Naive B cell (primary cell): Measurements from ENCODE around the gene FCHSD2. TPM values are rescaled to one million over a fixed set of nuclear protein-coding genes. Genes with fewer than 3 reads are reported as not detected.
A peak's percentile ranks its signal among the peaks of the same experiment; 100 is the strongest.

ENCODE experiments used
- ATAC-seq, 2 donors: fragments of 150-1000 bp; cut with Tn5 transposase; 2 replicates each; pipeline ENCODE4 v1.10.0; 2021; ENCODE audit warnings: low read depth in 2 of 2, mild to moderate bottlenecking in 2 of 2, moderate library complexity in 2 of 2
- DNase-seq: peaks from one replicate; pipeline ENCODE4 v3.0.0; 2022
- H3K27ac Mint-ChIP-seq, 6 donors: one replicate each; pipeline ENCODE4 v1.8.0; 2020 to 2022; ENCODE audit warnings: mild to moderate bottlenecking in 6 of 6, mixed read lengths in 6 of 6, moderate library complexity in 5 of 6, inconsistent platforms in 2 of 6
- H3K27me3 Mint-ChIP-seq, 3 donors: one replicate each; pipeline ENCODE4 v1.8.0; 2021 to 2022; ENCODE audit warnings: mixed read lengths in 3 of 3, mild to moderate bottlenecking in 1 of 3
- H3K36me3 Mint-ChIP-seq, 2 donors: one replicate each; pipeline ENCODE4 v1.8.0; 2020 to 2022; ENCODE audit warnings: mixed read lengths in 2 of 2, inconsistent platforms in 1 of 2, mild to moderate bottlenecking in 1 of 2
- H3K4me1 Mint-ChIP-seq, 3 donors: one replicate each; pipeline ENCODE4 v1.8.0; 2020 to 2022; ENCODE audit warnings: mixed read lengths in 3 of 3, inconsistent platforms in 1 of 3, mild to moderate bottlenecking in 1 of 3, moderate library complexity in 1 of 3
- H3K4me3 Mint-ChIP-seq, 8 donors: one replicate each; pipeline ENCODE4 v1.8.0; 2020 to 2022; ENCODE audit warnings: mild to moderate bottlenecking in 8 of 8, mixed read lengths in 8 of 8, moderate library complexity in 8 of 8, inconsistent platforms in 2 of 8
- H3K9me3 Mint-ChIP-seq, 7 donors: one replicate each; pipeline ENCODE4 v1.8.0; 2020 to 2022; ENCODE audit warnings: mixed read lengths in 7 of 7, mild to moderate bottlenecking in 5 of 7, inconsistent platforms in 2 of 7, moderate library complexity in 1 of 7
- polyA plus RNA-seq, 6 donors: library from polyadenylated mRNA; unstranded; fragments of 300-500 nt; fragmentation: Illumina TruSeq; gene quantifications; one replicate each; pipeline ENCODE4 v1.2.3, GENCODE V29; 2021; ENCODE audit warnings: low read depth in 6 of 6

The FCHSD2 gene
- polyA plus RNA-seq, 6 donors from 2014 or later, result 43.0 to 134 (median 104) TPM

- Mint-ChIP-seq H3K27me3 (no peaks in the 10 kb centered on the region), H3K9me3 (no peaks in the 10 kb centered on the region), H3K4me3 (peak overlapping the region in 1 of 8 donors; percentile 47), H3K36me3 (no peaks in the 10 kb centered on the region), H3K4me1 (peaks cover 67 to 85% (median 85%) of the 10 kb centered on the region in 3 donors), H3K27ac (peak overlapping the region in 2 of 6 donors; percentile 48 to 59)
- no peak for DNase-seq
- ATAC-seq, result no peak
Measured at GRCh38 chr11:73167363-73167954, 25.3 kb upstream of the FCHSD2 start.

- peaks cover 69 to 89% (median 82%) of the 10 kb centered on the region in 3 donors for H3K4me1 Mint-ChIP-seq
- H3K4me3 Mint-ChIP-seq, result peak overlapping the region in 1 of 8 donors; percentile 12
- no peaks in the 10 kb centered on the region for H3K36me3 Mint-ChIP-seq
- H3K27me3 Mint-ChIP-seq, result no peaks in the 10 kb centered on the region
- no peaks in the 10 kb centered on the region for H3K9me3 Mint-ChIP-seq
- ATAC-seq (peak; percentile 47 to 58), DNase-seq (no peak)
- H3K27ac Mint-ChIP-seq, result peak overlapping the region in 4 of 6 donors; percentile 29 to 78 (median 37)
Measured at GRCh38 chr11:73164803-73165540, 22.9 kb upstream of the FCHSD2 start.

GRCh38 chr11:73163638-73164174 lies 21.6 kb upstream of the FCHSD2 start:
- ATAC-seq, result no peak
- Mint-ChIP-seq H3K4me3 (peak overlapping the region in 1 of 8 donors; percentile 63), H3K36me3 (no peaks in the 10 kb centered on the region), H3K27ac (peak overlapping the region in 4 of 6 donors; percentile 16 to 82 (median 28)), H3K4me1 (peaks cover 70 to 89% (median 80%) of the 10 kb centered on the region in 3 donors), H3K9me3 (no peaks in the 10 kb centered on the region), H3K27me3 (no peaks in the 10 kb centered on the region)
- DNase-seq, result no peak

- peaks cover 74 to 91% (median 81%) of the 10 kb centered on the region in 3 donors for H3K4me1 Mint-ChIP-seq
- no peak for ATAC-seq
- DNase-seq, result no peak
- H3K27me3 Mint-ChIP-seq, result no peaks in the 10 kb centered on the region
- H3K4me3 Mint-ChIP-seq, result peak overlapping the region in 4 of 8 donors; percentile 26 to 73 (median 54)
- H3K36me3 Mint-ChIP-seq, result no peaks in the 10 kb centered on the region
- no peaks in the 10 kb centered on the region for H3K9me3 Mint-ChIP-seq
- H3K27ac Mint-ChIP-seq, result peak overlapping the region; percentile 74 to 93 (median 86)
Measured at GRCh38 chr11:73162196-73162740, 20.1 kb upstream of the FCHSD2 start.

GRCh38 chr11:73160005-73160760 lies 18.1 kb upstream of the FCHSD2 start:
- H3K9me3 Mint-ChIP-seq, result no peaks in the 10 kb centered on the region
- peak overlapping the region; percentile 93 to 99 (median 97) for H3K27ac Mint-ChIP-seq
- ATAC-seq (no peak), DNase-seq (no peak)
- H3K27me3 Mint-ChIP-seq, result no peaks in the 10 kb centered on the region
- H3K4me3 Mint-ChIP-seq, result peak overlapping the region in 7 of 8 donors; percentile 37 to 88 (median 68)
- H3K36me3 Mint-ChIP-seq, result no peaks in the 10 kb centered on the region
- peaks cover 82 to 100% (median 89%) of the 10 kb centered on the region in 3 donors for H3K4me1 Mint-ChIP-seq

- Mint-ChIP-seq H3K4me3 (peak overlapping the region; percentile 43 to 88 (median 64)), H3K27me3 (no peaks in the 10 kb centered on the region), H3K27ac (peak overlapping the region; percentile 93 to 99 (median 97)), H3K9me3 (no peaks in the 10 kb centered on the region), H3K36me3 (no peaks in the 10 kb centered on the region), H3K4me1 (peaks cover 84 to 100% (median 89%) of the 10 kb centered on the region in 3 donors)
- no peak for ATAC-seq
- no peak for DNase-seq
Measured at GRCh38 chr11:73159297-73159696, 17.2 kb upstream of the FCHSD2 start.

- H3K4me1 Mint-ChIP-seq, result peaks cover 84 to 100% (median 89%) of the 10 kb centered on the region in 3 donors
- ATAC-seq (no peak), DNase-seq (no peak)
- peak overlapping the region; percentile 95 to 99 (median 97) for H3K27ac Mint-ChIP-seq
- H3K27me3 Mint-ChIP-seq, result no peaks in the 10 kb centered on the region
- peak overlapping the region; percentile 60 to 92 (median 84) for H3K4me3 Mint-ChIP-seq
- H3K36me3 Mint-ChIP-seq, result no peaks in the 10 kb centered on the region
- no peaks in the 10 kb centered on the region for H3K9me3 Mint-ChIP-seq
Measured at GRCh38 chr11:73158356-73159051, 16.4 kb upstream of the FCHSD2 start.

GRCh38 chr11:73157101-73158010 lies 15.2 kb upstream of the FCHSD2 start:
- peak; percentile 61 for DNase-seq
- peak overlapping the region; percentile 60 to 92 (median 84) for H3K4me3 Mint-ChIP-seq
- H3K27ac Mint-ChIP-seq, result peak overlapping the region; percentile 95 to 99 (median 97)
- no peaks in the 10 kb centered on the region for H3K27me3 Mint-ChIP-seq
- no peaks in the 10 kb centered on the region for H3K36me3 Mint-ChIP-seq
- ATAC-seq, result peak; percentile 17 to 27
- peaks cover 85 to 100% (median 89%) of the 10 kb centered on the region in 3 donors for H3K4me1 Mint-ChIP-seq
- no peaks in the 10 kb centered on the region for H3K9me3 Mint-ChIP-seq

GRCh38 chr11:73156686-73157085 lies 14.6 kb upstream of the FCHSD2 start:
- H3K36me3 Mint-ChIP-seq, result no peaks in the 10 kb centered on the region
- peak overlapping the region; percentile 19 to 91 (median 72) for H3K4me3 Mint-ChIP-seq
- no peaks in the 10 kb centered on the region for H3K9me3 Mint-ChIP-seq
- H3K4me1 Mint-ChIP-seq, result peaks cover 87 to 100% (median 90%) of the 10 kb centered on the region in 3 donors
- DNase-seq, result no peak
- H3K27ac Mint-ChIP-seq, result peak overlapping the region; percentile 39 to 99 (median 96)
- no peak for ATAC-seq
- H3K27me3 Mint-ChIP-seq, result no peaks in the 10 kb centered on the region

GRCh38 chr11:73156114-73156513 lies 14.0 kb upstream of the FCHSD2 start:
- Mint-ChIP-seq H3K27me3 (no peaks in the 10 kb centered on the region), H3K36me3 (no peaks in the 10 kb centered on the region), H3K9me3 (no peaks in the 10 kb centered on the region), H3K4me1 (peaks cover 90 to 100% (median 93%) of the 10 kb centered on the region in 3 donors), H3K27ac (peak overlapping the region; percentile 65 to 99 (median 96)), H3K4me3 (peak overlapping the region in 7 of 8 donors; percentile 19 to 88 (median 66))
- no peak for ATAC-seq
- no peak for DNase-seq

GRCh38 chr11:73155102-73155501 lies 13.0 kb upstream of the FCHSD2 start:
- Mint-ChIP-seq H3K27me3 (no peaks in the 10 kb centered on the region), H3K27ac (peak overlapping the region; percentile 79 to 99 (median 98)), H3K4me3 (peak overlapping the region in 6 of 8 donors; percentile 48 to 88 (median 74)), H3K9me3 (no peaks in the 10 kb centered on the region), H3K36me3 (peaks cover 0 to 2% of the 10 kb centered on the region in 2 donors), H3K4me1 (peaks cover 93 to 100% (median 96%) of the 10 kb centered on the region in 3 donors)
- ATAC-seq (no peak), DNase-seq (no peak)
